ENCODE measurements around the gene LRRC51. TPM values are rescaled to one million over a fixed set of nuclear protein-coding genes. Genes with fewer than 3 reads are reported as not detected.

The LRRC51 gene
- total and polyA plus RNA-seq, 2 of the 8 experiments (the other 6 are each of a cell fraction or from before 2014, with no cell fraction given) = 7.7 to 7.9 TPM

- Histone ChIP-seq H2BK5ac (ENCODE audit: low read depth, low read length) (no peak overlapping the region), H3K4ac (replicated peaks; ENCODE audit: insufficient read length, low read depth, low read length) (no peak overlapping the region), H3K56ac (replicated peaks; ENCODE audit: insufficient read length, low read depth, low read length) (no peak overlapping the region), H3K9me3 (ENCODE audit: insufficient read depth in 2 of 2, low read depth in 1 of 2, low read length in 1 of 2) (no peaks in the 10 kb centered on the region), H2BK15ac (ENCODE audit: low read length) (no peak overlapping the region), H3K4me2 (ENCODE audit: insufficient read depth in 1 of 2, low read depth in 2 of 2, low read length in 2 of 2) (no peak overlapping the region; a peak in 1 of 4 replicates), H3K4me1 (replicated peaks in 1 of 4; ENCODE audit: control insufficient read depth in 3 of 4, insufficient read depth in 4 of 4, low read length in 3 of 4) (peaks cover 0 to 11% (median 2%) of the 10 kb centered on the region in 4 experiments; a peak in 3 of 7 replicates), H3K23ac (ENCODE audit: insufficient read length) (no peak overlapping the region), H4K20me1 (replicated peaks in 1 of 2; ENCODE audit: control insufficient read depth in 1 of 2, insufficient read depth in 2 of 2, low read length in 2 of 2) (peaks cover 3 to 16% of the 10 kb centered on the region in 2 experiments), H4K91ac (replicated peaks; ENCODE audit: insufficient read length, low read length) (no peak overlapping the region), H3K27me3 (replicated peaks in 1 of 4; ENCODE audit: control insufficient read depth in 3 of 4, extremely low read depth in 1 of 4, insufficient read depth in 3 of 4, low read length in 3 of 4) (no peaks in the 10 kb centered on the region), H3K79me2 (ENCODE audit: control insufficient read depth in 1 of 2, insufficient read depth in 2 of 2, low read length in 2 of 2) (peaks cover 12 to 94% of the 10 kb centered on the region in 2 experiments), H3K9ac (replicated peaks in 1 of 4; ENCODE audit: extremely low read depth in 1 of 4, low read depth in 3 of 4, low read length in 3 of 4) (no peak overlapping the region), H2AFZ (ENCODE audit: low read length) (no peak overlapping the region), H3K18ac (ENCODE audit: extremely low read depth, low read length) (no peak overlapping the region), H3K4me3 (ENCODE audit: extremely low read depth in 1 of 4, insufficient read depth in 2 of 4, low read depth in 3 of 4, low read length in 4 of 4) (no peak overlapping the region), H3K27ac (ENCODE audit: low read depth, low read length) (no peak overlapping the region), H4K5ac (ENCODE audit: insufficient read length, low read depth, low read length) (no peak overlapping the region), H2BK20ac (ENCODE audit: low read length) (no peak overlapping the region), H3K36me3 (ENCODE audit: control insufficient read depth in 2 of 4, insufficient read depth in 4 of 4, low read length in 3 of 4) (peaks cover 0 to 15% (median 3%) of the 10 kb centered on the region in 4 experiments; a peak in 3 of 8 replicates), H2BK120ac (replicated peaks; ENCODE audit: low read depth, low read length) (no peak overlapping the region), H4K8ac (ENCODE audit: extremely low read depth, insufficient read depth, low read length) (no peak overlapping the region), H3K23me2 (ENCODE audit: low read depth, low read length) (no peaks in the 10 kb centered on the region), H3K79me1 (ENCODE audit: low read depth, low read length) (peaks cover 14% of the 10 kb centered on the region; the same call in 1 of the 2 replicates), H3K14ac (ENCODE audit: insufficient read length) (no peak overlapping the region), H2AK5ac (ENCODE audit: low read depth, low read length) (no peak overlapping the region), H2BK12ac (ENCODE audit: low read depth, low read length) (no peak overlapping the region)
- ChIA-PET CTCF (ENCODE audit: partially characterized antibody) (interaction anchor here (0.7 to 5.1 kb wide), 7 partner anchors 8 to 359 kb away, joined by 3 to 33 read pairs (median 4); no protein-coding TSS in a partner anchor), POLR2A (ENCODE audit: partially characterized antibody) (interaction anchor here (0.9 to 1.9 kb wide), 4 partner anchors 13 to 28 kb away, joined by 3 to 4 read pairs (median 3); no protein-coding TSS in a partner anchor)
- WGBS, 2 experiments (ENCODE audit: extremely low coverage in 1 of 2, insufficient coverage in 1 of 2, insufficient read length in 1 of 2, insufficient replicate concordance in 2 of 2, low coverage in 1 of 2, low lambda C conversion rate in 2 of 2, missing lambda C conversion rate in 1 of 2) = 83% methylated on average over 3 of the region's 3 CpGs; no CpG with 5 or more reads in 1 of the 2 experiments
- FAIRE-seq = no peak
- DNase-seq (ENCODE audit: low read depth in 1 of 2, low spot score in 2 of 2) = no peak
- TF ChIP-seq MAX (IDR thresholded peaks at IDR 0.05) (no peak), POLR2A (IDR thresholded peaks at IDR 0.05; ENCODE audit: control extremely low read depth in 1 of 2, low read depth in 2 of 2, low read length in 2 of 2) (no peak)
Observed at GRCh38 chr11:72072348-72072747, 8.3 kb upstream of the LRRC51 start.
